ENCODE data around the gene HPS6. TPM values are rescaled to one million over a fixed set of nuclear protein-coding genes. Genes with fewer than 3 reads are reported as not detected.

HPS6 gene
- total and polyA plus RNA-seq, 11 donors, result 7.6 to 23.1 (median 12.4) TPM

DNA sequence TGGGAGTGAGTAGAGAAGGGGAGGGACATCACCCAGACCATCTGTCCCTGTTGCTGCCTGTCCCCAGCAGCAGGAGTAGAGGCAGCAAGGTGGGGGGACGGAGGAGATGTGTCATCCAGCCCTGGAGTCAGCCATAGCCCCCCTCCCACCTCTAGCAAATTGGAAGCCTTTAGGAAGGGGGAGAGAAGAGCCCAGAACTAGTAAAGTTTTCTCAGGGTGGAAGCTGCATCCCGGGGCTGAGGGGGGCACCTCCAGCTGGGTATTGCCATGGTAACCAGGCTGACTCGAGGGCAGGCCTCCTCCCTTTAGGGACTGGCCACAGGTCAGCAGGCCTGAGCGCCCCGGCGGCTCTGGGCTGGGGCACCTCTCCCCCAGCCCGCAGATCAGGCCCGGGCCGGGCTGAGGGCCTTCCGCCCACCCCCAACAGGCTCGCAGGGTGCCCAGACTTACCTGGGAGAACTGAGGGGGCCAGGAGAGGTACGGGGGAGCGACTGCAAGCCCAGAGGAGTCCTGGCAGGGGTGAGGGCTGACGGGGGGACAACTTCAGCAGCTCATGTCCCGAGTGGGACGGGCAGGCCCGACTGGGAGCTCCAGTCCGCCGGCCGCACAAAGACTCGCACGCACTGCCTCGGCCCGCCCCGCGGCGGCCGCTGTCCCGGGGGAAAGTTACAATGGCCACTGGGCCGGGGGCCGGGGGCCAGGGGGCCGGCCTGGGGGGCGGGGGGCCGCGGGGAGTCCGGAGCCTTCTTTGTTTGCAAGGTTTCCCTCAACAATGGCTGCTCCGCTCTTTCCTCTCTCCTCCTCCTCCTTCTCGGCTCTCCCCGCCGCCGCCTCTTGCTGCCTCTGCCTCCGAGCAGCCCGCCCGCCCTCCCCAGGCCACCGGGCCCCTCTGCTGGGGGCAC is 49.1 kb downstream of the HPS6 start:
- DNase-seq (peak in 2 of 5 donors; percentile 48 to 73), ATAC-seq (peak in 2 of 4 donors; percentile 0 to 3)
- WGBS, 4 donors, result 1 to 4% (median 2%) methylated on average over 6 to 45 of the region's 45 CpGs
- intact Hi-C loops (cut with DNase I), result loop anchor here in 1 of 10 donors (5.0 kb wide), 1 partner anchor 42 kb away; no protein-coding TSS in a partner anchor
- Histone ChIP-seq H3K27me3 (no peaks in the 10 kb centered on the region), H3K4me1 (peaks cover 4 to 69% (median 62%) of the 10 kb centered on the region in 12 donors), H3K27ac (peak overlapping the region; percentile 75 to 99 (median 95)), H3K4me3 (peak overlapping the region; percentile 54 to 90 (median 73)), H3K36me3 (peaks cover 0 to 28% (median 27%) of the 10 kb centered on the region in 9 donors), H3K9me3 (no peaks in the 10 kb centered on the region)
- TF ChIP-seq, protein P1, sequence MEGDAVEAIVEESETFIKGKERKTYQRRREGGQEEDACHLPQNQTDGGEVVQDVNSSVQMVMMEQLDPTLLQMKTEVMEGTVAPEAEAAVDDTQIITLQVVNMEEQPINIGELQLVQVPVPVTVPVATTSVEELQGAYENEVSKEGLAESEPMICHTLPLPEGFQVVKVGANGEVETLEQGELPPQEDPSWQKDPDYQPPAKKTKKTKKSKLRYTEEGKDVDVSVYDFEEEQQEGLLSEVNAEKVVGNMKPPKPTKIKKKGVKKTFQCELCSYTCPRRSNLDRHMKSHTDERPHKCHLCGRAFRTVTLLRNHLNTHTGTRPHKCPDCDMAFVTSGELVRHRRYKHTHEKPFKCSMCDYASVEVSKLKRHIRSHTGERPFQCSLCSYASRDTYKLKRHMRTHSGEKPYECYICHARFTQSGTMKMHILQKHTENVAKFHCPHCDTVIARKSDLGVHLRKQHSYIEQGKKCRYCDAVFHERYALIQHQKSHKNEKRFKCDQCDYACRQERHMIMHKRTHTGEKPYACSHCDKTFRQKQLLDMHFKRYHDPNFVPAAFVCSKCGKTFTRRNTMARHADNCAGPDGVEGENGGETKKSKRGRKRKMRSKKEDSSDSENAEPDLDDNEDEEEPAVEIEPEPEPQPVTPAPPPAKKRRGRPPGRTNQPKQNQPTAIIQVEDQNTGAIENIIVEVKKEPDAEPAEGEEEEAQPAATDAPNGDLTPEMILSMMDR (IDR thresholded peaks at IDR 0.05), result no peak
- no peak for TF ChIP-seq POLR2A (IDR thresholded peaks at IDR 0.05)

DNA sequence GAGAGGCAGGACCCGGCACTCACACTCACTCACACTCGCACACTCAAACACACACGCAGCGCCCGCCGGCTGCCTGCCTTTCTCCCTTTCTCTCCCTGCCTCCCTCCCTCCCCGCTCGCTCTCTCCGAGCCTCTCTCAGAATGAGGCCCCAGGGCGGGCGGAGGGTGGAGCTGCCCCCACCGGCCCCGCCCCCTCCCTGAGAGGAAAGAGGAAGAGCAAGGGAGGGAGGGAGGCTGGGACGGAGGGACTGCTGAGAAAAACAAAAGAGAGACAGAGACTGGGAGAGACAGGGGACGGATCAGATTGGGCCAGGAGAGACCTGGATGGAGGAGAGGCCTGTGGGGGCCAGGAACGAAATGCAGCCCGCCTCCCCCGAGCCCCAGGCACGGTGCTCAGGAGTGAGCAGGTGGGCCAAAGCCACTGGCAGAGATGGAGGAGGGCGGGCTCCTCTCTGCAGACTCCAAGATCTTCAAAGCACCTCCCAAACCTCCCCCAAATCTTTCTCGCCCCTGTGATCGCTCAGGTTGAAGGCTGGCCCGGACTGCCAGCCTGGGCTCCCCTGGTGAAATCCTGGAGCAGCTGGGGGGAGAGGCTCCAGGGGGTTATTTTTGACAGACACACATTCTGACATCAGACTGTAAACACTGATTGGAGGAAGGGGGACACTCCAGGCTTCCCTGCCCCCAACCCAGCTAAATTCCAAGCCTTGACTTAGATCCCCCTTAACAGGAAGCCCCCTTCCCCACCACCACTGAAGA is 49.9 kb downstream of the HPS6 start:
- TF ChIP-seq, protein P1 (IDR thresholded peaks at IDR 0.05), result no peak
- peak in 1 of 2 donors; percentile 54 for TF ChIP-seq POLR2A (IDR thresholded peaks at IDR 0.05)
- H3K9me3 ChIP-seq, result no peaks in the 10 kb centered on the region
- H3K4me3 ChIP-seq, result peak overlapping the region; percentile 54 to 90 (median 73)
- H3K4me1 ChIP-seq, result peaks cover 4 to 72% (median 63%) of the 10 kb centered on the region in 12 donors
- no peaks in the 10 kb centered on the region for H3K27me3 ChIP-seq
- 0 to 2% (median 1%) methylated on average over 20 to 23 of the region's 23 CpGs for WGBS, 4 donors
- peak overlapping the region; percentile 75 to 99 (median 95) for H3K27ac ChIP-seq
- peaks cover 0 to 19% (median 18%) of the 10 kb centered on the region in 9 donors for H3K36me3 ChIP-seq
- peak; percentile 92 to 94 (median 93) for DNase-seq
- intact Hi-C loops (cut with DNase I), result loop anchor here in 7 of 10 donors (5.0 kb wide), 2 partner anchors 43 to 48 kb away; partner anchors contain the start of gene HPS6 (in 4 of the 7)
- ATAC-seq, result peak; percentile 70 to 84 (median 81)

DNA sequence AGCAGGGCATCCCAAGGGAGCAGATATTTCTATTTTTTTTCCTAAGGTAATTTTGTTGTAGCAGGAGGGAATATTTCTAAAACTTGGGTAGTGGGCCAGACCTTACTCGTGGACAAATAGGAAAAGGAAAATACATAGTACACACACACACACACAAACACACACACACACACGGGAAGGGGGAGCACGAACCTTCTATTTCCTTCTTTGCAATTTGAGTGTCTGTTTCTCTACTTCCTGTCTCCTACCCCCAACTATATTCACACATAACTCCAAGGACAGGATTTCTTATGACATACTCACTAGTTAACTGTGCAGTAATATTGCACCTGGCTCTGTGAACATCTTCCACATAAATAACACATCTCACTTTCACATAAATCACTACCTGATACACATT is 50.6 kb downstream of the HPS6 start:
- WGBS, 4 donors, result 0 to 2% (median 1%) methylated on average over 3 of the region's 3 CpGs

More for the DNA sequence above, 50.6 kb downstream of the HPS6 start:
- peak overlapping the region; percentile 75 to 99 (median 95) for H3K27ac ChIP-seq
- H3K36me3 ChIP-seq, result peaks cover 0 to 12% (median 11%) of the 10 kb centered on the region in 9 donors
- DNase-seq, result no peak
- H3K27me3 ChIP-seq, result no peaks in the 10 kb centered on the region
- peaks cover 4 to 73% (median 63%) of the 10 kb centered on the region in 12 donors for H3K4me1 ChIP-seq
- peak overlapping the region in 9 of 12 donors; percentile 65 to 90 (median 81) for H3K4me3 ChIP-seq
- ATAC-seq, result no peak
- intact Hi-C loops (cut with DNase I), result loop anchor here in 6 of 10 donors (5.0 kb wide), 2 partner anchors 43 to 48 kb away; partner anchors contain the start of gene HPS6 (in 4 of the 6)
- TF ChIP-seq, protein P1 (IDR thresholded peaks at IDR 0.05), result no peak
- TF ChIP-seq POLR2A (IDR thresholded peaks at IDR 0.05), result no peak
- no peaks in the 10 kb centered on the region for H3K9me3 ChIP-seq

Measured in heart left ventricle (tissue), 16 donors.